ENCODE results near the gene ATOH1.

ATOH1 gene

DNA sequence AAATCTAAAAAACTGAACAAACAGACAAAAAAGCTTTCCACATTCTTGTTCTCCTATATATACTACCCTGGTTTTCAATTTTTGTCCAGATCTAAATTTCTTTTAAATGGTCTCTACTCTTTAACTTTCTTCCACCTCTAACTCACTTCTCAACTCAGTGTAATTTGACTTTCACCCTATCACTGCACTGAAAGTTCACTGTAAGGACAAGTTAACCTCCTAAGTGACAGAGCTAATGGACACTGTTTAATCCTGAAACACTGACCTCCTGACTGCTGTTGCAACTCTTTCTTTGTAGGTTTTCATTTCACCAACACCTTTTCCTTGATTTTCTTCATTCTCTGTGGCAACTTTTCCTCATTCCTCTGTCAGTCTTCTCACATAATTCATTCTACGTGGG lies 50.0 kb downstream of the ATOH1 start:
- H3K36me3 ChIP-seq, result no peaks in the 10 kb centered on the region
- no peak overlapping the region for H3K4me3 ChIP-seq (ENCODE audit: low read depth in 1 of 2, low read length in 1 of 2)
- no peaks in the 10 kb centered on the region for H3K9me3 ChIP-seq
- TF ChIP-seq, protein P1, sequence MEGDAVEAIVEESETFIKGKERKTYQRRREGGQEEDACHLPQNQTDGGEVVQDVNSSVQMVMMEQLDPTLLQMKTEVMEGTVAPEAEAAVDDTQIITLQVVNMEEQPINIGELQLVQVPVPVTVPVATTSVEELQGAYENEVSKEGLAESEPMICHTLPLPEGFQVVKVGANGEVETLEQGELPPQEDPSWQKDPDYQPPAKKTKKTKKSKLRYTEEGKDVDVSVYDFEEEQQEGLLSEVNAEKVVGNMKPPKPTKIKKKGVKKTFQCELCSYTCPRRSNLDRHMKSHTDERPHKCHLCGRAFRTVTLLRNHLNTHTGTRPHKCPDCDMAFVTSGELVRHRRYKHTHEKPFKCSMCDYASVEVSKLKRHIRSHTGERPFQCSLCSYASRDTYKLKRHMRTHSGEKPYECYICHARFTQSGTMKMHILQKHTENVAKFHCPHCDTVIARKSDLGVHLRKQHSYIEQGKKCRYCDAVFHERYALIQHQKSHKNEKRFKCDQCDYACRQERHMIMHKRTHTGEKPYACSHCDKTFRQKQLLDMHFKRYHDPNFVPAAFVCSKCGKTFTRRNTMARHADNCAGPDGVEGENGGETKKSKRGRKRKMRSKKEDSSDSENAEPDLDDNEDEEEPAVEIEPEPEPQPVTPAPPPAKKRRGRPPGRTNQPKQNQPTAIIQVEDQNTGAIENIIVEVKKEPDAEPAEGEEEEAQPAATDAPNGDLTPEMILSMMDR (IDR thresholded peaks at IDR 0.05), result no peak
- H3K27me3 ChIP-seq, result no peaks in the 10 kb centered on the region
- no peak overlapping the region for H3K27ac ChIP-seq
- H3K4me1 ChIP-seq (ENCODE audit: control insufficient read depth in 1 of 2, insufficient read depth in 1 of 2, low read depth in 1 of 2, low read length in 1 of 2), result no peaks in the 10 kb centered on the region

DNA sequence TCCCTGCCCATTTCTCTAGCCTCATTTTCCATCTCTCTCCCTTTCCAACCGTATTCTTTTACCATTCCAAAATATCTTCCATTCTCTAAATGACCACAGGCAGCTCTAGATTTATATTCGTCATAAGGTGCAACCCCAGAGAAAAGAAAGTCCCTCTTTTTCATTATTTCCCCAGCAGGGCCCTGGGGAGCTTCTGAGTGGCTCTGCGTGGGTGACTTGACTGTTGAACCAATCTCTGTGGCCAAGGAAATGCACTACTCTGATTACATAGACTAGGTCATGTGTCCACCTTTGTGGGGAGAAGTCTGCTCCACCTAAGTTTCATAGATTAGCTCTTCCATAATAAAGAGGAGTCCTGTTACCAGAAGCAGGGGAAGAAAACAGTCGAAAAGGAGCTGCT lies 51.4 kb downstream of the ATOH1 start:
- no peak overlapping the region for H3K27ac ChIP-seq
- H3K27me3 ChIP-seq, result no peaks in the 10 kb centered on the region
- H3K9me3 ChIP-seq, result no peaks in the 10 kb centered on the region
- H3K36me3 ChIP-seq, result no peaks in the 10 kb centered on the region
- TF ChIP-seq, protein P1 (IDR thresholded peaks at IDR 0.05), result no peak
- no peak overlapping the region for H3K4me3 ChIP-seq (ENCODE audit: low read depth in 1 of 2, low read length in 1 of 2)
- no peaks in the 10 kb centered on the region for H3K4me1 ChIP-seq (ENCODE audit: control insufficient read depth in 1 of 2, insufficient read depth in 1 of 2, low read depth in 1 of 2, low read length in 1 of 2)

All from neutrophil (primary cell).